ENCODE results near the gene PLA2G7. TPM values are rescaled to one million over a fixed set of nuclear protein-coding genes. Genes with fewer than 3 reads are reported as not detected.

PLA2G7 gene
- total and polyA plus RNA-seq, 2 of the 8 experiments (the other 6 are each of a cell fraction or from before 2014, with no cell fraction given), result 1.5 to 2.2 TPM

DNA sequence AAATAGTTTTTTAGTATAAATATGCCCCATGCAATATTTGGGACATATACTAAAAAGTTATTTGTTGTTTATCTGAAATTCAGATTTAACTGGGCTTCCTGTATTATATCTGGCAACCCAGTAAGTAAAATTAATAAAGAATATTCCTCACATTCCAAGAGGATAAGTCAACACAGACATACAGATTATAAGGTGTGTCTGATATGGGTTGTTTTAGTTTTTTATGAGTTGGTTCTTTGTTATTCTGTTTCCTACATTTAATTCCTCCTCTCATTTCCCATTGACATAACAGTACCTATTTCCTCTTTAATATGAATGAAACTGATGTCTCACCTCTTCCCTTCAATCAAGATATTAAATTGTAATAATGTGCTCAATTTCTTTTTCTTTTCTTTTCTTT is 1.7 kb upstream of the PLA2G7 start:
- Histone ChIP-seq H3K79me1 (ENCODE audit: low read depth, low read length) (no peaks in the 10 kb centered on the region), H2BK12ac (ENCODE audit: low read depth, low read length) (no peak overlapping the region), H3K27ac (ENCODE audit: low read depth, low read length) (no peak overlapping the region), H2AFZ (ENCODE audit: low read length) (no peak overlapping the region), H3K27me3 (replicated peaks in 1 of 4; ENCODE audit: control insufficient read depth in 3 of 4, extremely low read depth in 1 of 4, insufficient read depth in 3 of 4, low read length in 3 of 4) (peaks cover 0 to 21% (median 14%) of the 10 kb centered on the region in 4 experiments; a peak in 5 of 7 replicates), H3K23me2 (ENCODE audit: low read depth, low read length) (peaks cover 15% of the 10 kb centered on the region), H3K4me2 (ENCODE audit: insufficient read depth in 1 of 2, low read depth in 2 of 2, low read length in 2 of 2) (no peak overlapping the region), H4K91ac (replicated peaks; ENCODE audit: insufficient read length, low read length) (no peak overlapping the region), H3K79me2 (ENCODE audit: control insufficient read depth in 1 of 2, insufficient read depth in 2 of 2, low read length in 2 of 2) (no peaks in the 10 kb centered on the region), H3K56ac (replicated peaks; ENCODE audit: insufficient read length, low read depth, low read length) (no peak overlapping the region), H3K23ac (ENCODE audit: insufficient read length) (no peak overlapping the region), H2AK5ac (ENCODE audit: low read depth, low read length) (no peak overlapping the region), H3K4me1 (replicated peaks in 1 of 4; ENCODE audit: control insufficient read depth in 3 of 4, insufficient read depth in 4 of 4, low read length in 3 of 4) (peaks cover 0 to 3% (median 3%) of the 10 kb centered on the region in 4 experiments; a peak in 6 of 7 replicates), H2BK20ac (ENCODE audit: low read length) (no peak overlapping the region), H2BK120ac (replicated peaks; ENCODE audit: low read depth, low read length) (no peak overlapping the region), H4K20me1 (replicated peaks in 1 of 2; ENCODE audit: control insufficient read depth in 1 of 2, insufficient read depth in 2 of 2, low read length in 2 of 2) (no peaks in the 10 kb centered on the region), H3K18ac (ENCODE audit: extremely low read depth, low read length) (no peak overlapping the region), H4K8ac (ENCODE audit: extremely low read depth, insufficient read depth, low read length) (no peak overlapping the region), H3K14ac (ENCODE audit: insufficient read length) (no peak overlapping the region), H4K5ac (ENCODE audit: insufficient read length, low read depth, low read length) (no peak overlapping the region), H3K9me3 (ENCODE audit: insufficient read depth in 2 of 2, low read depth in 1 of 2, low read length in 1 of 2) (no peaks in the 10 kb centered on the region), H2BK15ac (ENCODE audit: low read length) (no peak overlapping the region), H3K36me3 (ENCODE audit: control insufficient read depth in 2 of 4, insufficient read depth in 4 of 4, low read length in 3 of 4) (no peaks in the 10 kb centered on the region), H3K4ac (replicated peaks; ENCODE audit: insufficient read length, low read depth, low read length) (no peak overlapping the region), H3K9ac (replicated peaks in 1 of 4; ENCODE audit: extremely low read depth in 1 of 4, low read depth in 3 of 4, low read length in 3 of 4) (no peak overlapping the region), H2BK5ac (ENCODE audit: low read depth, low read length) (no peak overlapping the region), H3K4me3 (ENCODE audit: extremely low read depth in 1 of 4, insufficient read depth in 2 of 4, low read depth in 3 of 4, low read length in 4 of 4) (no peak overlapping the region)
- FAIRE-seq, result no peak
- POLR2A ChIA-PET (ENCODE audit: partially characterized antibody), result no interaction called here
- CTCF ChIA-PET (ENCODE audit: partially characterized antibody), result interaction anchor here (4.9 kb wide), 1 partner anchor 11 kb away, joined by 41 read pairs; the partner anchor contains the start of gene ANKRD66
- DNase-seq (ENCODE audit: low read depth in 1 of 2, low spot score in 2 of 2), result no peak
- TF ChIP-seq RNF2 (IDR thresholded peaks at IDR 0.05; ENCODE audit: borderline replicate concordance, low read depth, low read length, missing control alignments, poor library complexity, severe bottlenecking), result no peak
- no peak for TF ChIP-seq RAD21 (IDR thresholded peaks at IDR 0.05 in 1 of 2, conservative IDR thresholded peaks at IDR 0.05 in 1 of 2; ENCODE audit: low read depth in 2 of 2, low read length in 2 of 2)
- TF ChIP-seq, protein P1, sequence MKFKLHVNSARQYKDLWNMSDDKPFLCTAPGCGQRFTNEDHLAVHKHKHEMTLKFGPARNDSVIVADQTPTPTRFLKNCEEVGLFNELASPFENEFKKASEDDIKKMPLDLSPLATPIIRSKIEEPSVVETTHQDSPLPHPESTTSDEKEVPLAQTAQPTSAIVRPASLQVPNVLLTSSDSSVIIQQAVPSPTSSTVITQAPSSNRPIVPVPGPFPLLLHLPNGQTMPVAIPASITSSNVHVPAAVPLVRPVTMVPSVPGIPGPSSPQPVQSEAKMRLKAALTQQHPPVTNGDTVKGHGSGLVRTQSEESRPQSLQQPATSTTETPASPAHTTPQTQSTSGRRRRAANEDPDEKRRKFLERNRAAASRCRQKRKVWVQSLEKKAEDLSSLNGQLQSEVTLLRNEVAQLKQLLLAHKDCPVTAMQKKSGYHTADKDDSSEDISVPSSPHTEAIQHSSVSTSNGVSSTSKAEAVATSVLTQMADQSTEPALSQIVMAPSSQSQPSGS (IDR thresholded peaks at IDR 0.05; ENCODE audit: low read length), result no peak
- TF ChIP-seq YY1 (IDR thresholded peaks at IDR 0.05; ENCODE audit: low read depth, low read length), result no peak
- TF ChIP-seq GABPA (IDR thresholded peaks at IDR 0.05; ENCODE audit: borderline replicate concordance, insufficient read depth, low read length), result no peak
- no peak for TF ChIP-seq BACH1 (IDR thresholded peaks at IDR 0.05; ENCODE audit: low read length)
- no peak for TF ChIP-seq SP2 (IDR thresholded peaks at IDR 0.05; ENCODE audit: low read length)
- TF ChIP-seq SIN3A (conservative IDR thresholded peaks at IDR 0.05 in 1 of 2, IDR thresholded peaks at IDR 0.05 in 1 of 2; ENCODE audit: low read depth in 1 of 2, low read length in 2 of 2), result no peak
- no peak for TF ChIP-seq TCF12 (IDR thresholded peaks at IDR 0.05; ENCODE audit: low read depth, low read length)
- TF ChIP-seq SP4 (IDR thresholded peaks at IDR 0.05; ENCODE audit: low read length), result no peak
- TF ChIP-seq, protein P2, sequence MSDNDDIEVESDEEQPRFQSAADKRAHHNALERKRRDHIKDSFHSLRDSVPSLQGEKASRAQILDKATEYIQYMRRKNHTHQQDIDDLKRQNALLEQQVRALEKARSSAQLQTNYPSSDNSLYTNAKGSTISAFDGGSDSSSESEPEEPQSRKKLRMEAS (IDR thresholded peaks at IDR 0.05), result no peak
- no peak for TF ChIP-seq CBX5 (IDR thresholded peaks at IDR 0.05; ENCODE audit: low read depth, low read length)

Measured in H1 (cell line).